ENCODE results near the gene DRG2. TPM values are rescaled to one million over a fixed set of nuclear protein-coding genes. Genes with fewer than 3 reads are reported as not detected.

The DRG2 gene
- total and polyA plus RNA-seq, 2 of the 13 experiments (the other 11 are each of a cell fraction or from before 2014, with no cell fraction given) = 20.1 to 26.6 TPM

GRCh38 chr17:18074566-18075272, 13.0 kb upstream of the DRG2 start:
- no TSS peak for BruUV-seq (replicated peaks)
- H3K9me3 ChIP-seq (ENCODE audit: low read length) = no peaks in the 10 kb centered on the region
- H2AFZ ChIP-seq (ENCODE audit: low read length) = peak overlapping the region; percentile 71
- H3K4me2 ChIP-seq (ENCODE audit: low read depth, low read length) = peak overlapping the region; percentile 45
- H3K4me1 ChIP-seq (ENCODE audit: insufficient read depth, low read length) = peaks cover 42% of the 10 kb centered on the region
- ChIA-PET CTCF (ENCODE audit: low intra/inter-chr PET ratio, low total read pairs) (no interaction called here), POLR2A (no interaction called here)
- intact Hi-C loops (cut with micrococcal nuclease; ENCODE audit: unreplicated experiment) = no loop called here
- H4K20me1 ChIP-seq (ENCODE audit: insufficient read depth, low read length) = no peaks in the 10 kb centered on the region
- H3K27me3 ChIP-seq (ENCODE audit: control insufficient read depth in 1 of 2, insufficient read depth in 2 of 2, low read length in 2 of 2) = no peaks in the 10 kb centered on the region
- 44% methylated on average over 6 of the region's 6 CpGs for WGBS (ENCODE audit: low lambda C conversion rate)
- in situ Hi-C loops (cut with HindIII; ENCODE audit: extremely low pct_ligation_motif_present, low pct_unique_long_range_greater_than_20kb) = no loop called here
- peak overlapping the region; percentile 57 for H3K27ac ChIP-seq (ENCODE audit: extremely low read length, insufficient read depth, low read length)
- no peaks in the 10 kb centered on the region for H3K36me3 ChIP-seq (replicated peaks in 1 of 2; ENCODE audit: control insufficient read depth in 1 of 2, insufficient read depth in 2 of 2, low read length in 2 of 2)
- H3K4me3 ChIP-seq (replicated peaks in 1 of 3; ENCODE audit: insufficient read depth in 1 of 3, low read depth in 2 of 3, low read length in 3 of 3) = peak overlapping the region in 1 of 3 experiments; percentile 21; a peak in 1 of 6 replicates
- FAIRE-seq = peak; percentile 79
- no peak overlapping the region for H3K9ac ChIP-seq (ENCODE audit: insufficient read depth, low read depth, low read length)
- no peaks in the 10 kb centered on the region for H3K79me2 ChIP-seq (ENCODE audit: insufficient read depth, low read length)
- peak; percentile 61 for DNase-seq (ENCODE audit: low spot score)
- peak; percentile 84 for ATAC-seq
- peak; percentile 42; the same call in 1 of the 2 replicates for TF ChIP-seq ZNF292 (CRISPR knock-in tag; IDR thresholded peaks at IDR 0.05; ENCODE audit: borderline replicate concordance, low read depth)
- TF ChIP-seq, protein P1, sequence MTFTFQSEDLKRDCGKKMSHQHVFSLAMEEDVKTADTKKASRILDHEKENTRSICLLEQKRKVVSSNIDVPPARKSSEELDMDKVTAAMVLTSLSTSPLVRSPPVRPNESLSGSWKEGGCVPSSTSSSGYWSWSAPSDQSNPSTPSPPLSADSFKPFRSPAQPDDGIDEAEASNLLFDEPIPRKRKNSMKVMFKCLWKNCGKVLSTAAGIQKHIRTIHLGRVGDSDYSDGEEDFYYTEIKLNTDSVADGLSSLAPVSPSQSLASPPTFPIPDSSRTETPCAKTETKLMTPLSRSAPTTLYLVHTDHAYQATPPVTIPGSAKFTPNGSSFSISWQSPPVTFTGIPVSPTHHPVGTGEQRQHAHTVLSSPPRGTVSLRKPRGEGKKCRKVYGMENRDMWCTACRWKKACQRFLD (CRISPR knock-in tag; IDR thresholded peaks at IDR 0.05; ENCODE audit: borderline replicate concordance) = no peak
- TF ChIP-seq ZNF83 (CRISPR knock-in tag; IDR thresholded peaks at IDR 0.05; ENCODE audit: borderline replicate concordance) = no peak
- no peak for TF ChIP-seq ZKSCAN5 (CRISPR knock-in tag; IDR thresholded peaks at IDR 0.05)
- TF ChIP-seq FOXK2 (IDR thresholded peaks at IDR 0.05) = no peak
- no peak for TF ChIP-seq TRIM24 (CRISPR knock-in tag; IDR thresholded peaks at IDR 0.05)
- no peak for TF ChIP-seq ZNF484 (CRISPR knock-in tag; IDR thresholded peaks at IDR 0.05; ENCODE audit: borderline replicate concordance, low read depth)
- peak in 1 of 2 experiments; percentile 39; a peak in 1 of 4 replicates for TF ChIP-seq POLR2A (IDR thresholded peaks at IDR 0.05; ENCODE audit: insufficient read depth in 1 of 2, low read depth in 2 of 2, low read length in 2 of 2)
- no peak for TF ChIP-seq SP2 (CRISPR knock-in tag; IDR thresholded peaks at IDR 0.05)
- no peak for TF ChIP-seq HINFP (CRISPR knock-in tag; IDR thresholded peaks at IDR 0.05; ENCODE audit: low read depth)
- no peak for TF ChIP-seq ZNF781 (CRISPR knock-in tag; IDR thresholded peaks at IDR 0.05; ENCODE audit: borderline replicate concordance, not compliant biosample characterization)
- peak; percentile 90 for TF ChIP-seq NFE2L2 (IDR thresholded peaks at IDR 0.05; ENCODE audit: low read length)
- TF ChIP-seq MAFG (CRISPR knock-in tag; IDR thresholded peaks at IDR 0.05) = peak; percentile 70
- no peak for TF ChIP-seq SMC3 (IDR thresholded peaks at IDR 0.05; ENCODE audit: low read length)
- TF ChIP-seq, protein P2, sequence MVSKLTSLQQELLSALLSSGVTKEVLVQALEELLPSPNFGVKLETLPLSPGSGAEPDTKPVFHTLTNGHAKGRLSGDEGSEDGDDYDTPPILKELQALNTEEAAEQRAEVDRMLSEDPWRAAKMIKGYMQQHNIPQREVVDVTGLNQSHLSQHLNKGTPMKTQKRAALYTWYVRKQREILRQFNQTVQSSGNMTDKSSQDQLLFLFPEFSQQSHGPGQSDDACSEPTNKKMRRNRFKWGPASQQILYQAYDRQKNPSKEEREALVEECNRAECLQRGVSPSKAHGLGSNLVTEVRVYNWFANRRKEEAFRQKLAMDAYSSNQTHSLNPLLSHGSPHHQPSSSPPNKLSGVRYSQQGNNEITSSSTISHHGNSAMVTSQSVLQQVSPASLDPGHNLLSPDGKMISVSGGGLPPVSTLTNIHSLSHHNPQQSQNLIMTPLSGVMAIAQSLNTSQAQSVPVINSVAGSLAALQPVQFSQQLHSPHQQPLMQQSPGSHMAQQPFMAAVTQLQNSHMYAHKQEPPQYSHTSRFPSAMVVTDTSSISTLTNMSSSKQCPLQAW (CRISPR knock-in tag; IDR thresholded peaks at IDR 0.05) = 0 out of 2 replicates have a peak, but pooled peaks have one; percentile 14
- no peak for TF ChIP-seq ZNF264 (CRISPR knock-in tag; IDR thresholded peaks at IDR 0.05)
- no peak for TF ChIP-seq ZNF441 (CRISPR knock-in tag; IDR thresholded peaks at IDR 0.05; ENCODE audit: borderline replicate concordance)
- TF ChIP-seq, protein P3, sequence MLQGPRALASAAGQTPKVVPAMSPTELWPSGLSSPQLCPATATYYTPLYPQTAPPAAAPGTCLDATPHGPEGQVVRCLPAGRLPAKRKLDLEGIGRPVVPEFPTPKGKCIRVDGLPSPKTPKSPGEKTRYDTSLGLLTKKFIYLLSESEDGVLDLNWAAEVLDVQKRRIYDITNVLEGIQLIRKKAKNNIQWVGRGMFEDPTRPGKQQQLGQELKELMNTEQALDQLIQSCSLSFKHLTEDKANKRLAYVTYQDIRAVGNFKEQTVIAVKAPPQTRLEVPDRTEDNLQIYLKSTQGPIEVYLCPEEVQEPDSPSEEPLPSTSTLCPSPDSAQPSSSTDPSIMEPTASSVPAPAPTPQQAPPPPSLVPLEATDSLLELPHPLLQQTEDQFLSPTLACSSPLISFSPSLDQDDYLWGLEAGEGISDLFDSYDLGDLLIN (CRISPR knock-in tag; IDR thresholded peaks at IDR 0.05; ENCODE audit: borderline replicate concordance) = no peak
- no peak for TF ChIP-seq U2AF2 (IDR thresholded peaks at IDR 0.05; ENCODE audit: low read depth, low read length)
- TF ChIP-seq ONECUT2 (CRISPR knock-in tag; IDR thresholded peaks at IDR 0.05) = no peak

All from HepG2 (cell line).